22Rv1 (cell line): ENCODE data around the gene MYRIP.

Experiments
- H3K27ac ChIP-seq: fragments of 450-650 bp; 2 replicates; pipeline ENCODE4 v1.5.1; 2017
- CTCF ChIP-seq: fragments of 450-650 bp; IDR thresholded peaks from 2 replicates; pipeline ENCODE4 v1.5.1; 2017; ENCODE audit warnings: mild to moderate bottlenecking
- ZFX ChIP-seq: fragments of 450-650 bp; IDR thresholded peaks from 2 replicates; pipeline ENCODE4 v1.6.1; 2017; ENCODE audit warnings: antibody characterized with exemption, borderline replicate concordance

MYRIP gene

GRCh38 chr3:39907981-39908380, 98.6 kb downstream of the MYRIP start:
- TF ChIP-seq CTCF (no peak), ZFX (no peak)

GRCh38 chr3:39910135-39910534, 100.7 kb downstream of the MYRIP start:
- TF ChIP-seq CTCF (no peak), ZFX (no peak)
- H3K27ac ChIP-seq: no peak overlapping the region

More at GRCh38 chr3:39907981-39908380, 98.6 kb downstream of the MYRIP start:
- no peak overlapping the region for H3K27ac ChIP-seq

- TF ChIP-seq CTCF (no peak), ZFX (no peak)
- peak overlapping the region; percentile 33; the same call in 1 of the 2 replicates for H3K27ac ChIP-seq
These were observed 101.5 kb downstream of the MYRIP start for GRCh38 chr3:39910826-39911464.

GRCh38 chr3:39911465-39912309, 102.3 kb downstream of the MYRIP start:
- TF ChIP-seq CTCF: no peak
- peak overlapping the region; percentile 33; the same call in 1 of the 2 replicates for H3K27ac ChIP-seq

- TF ChIP-seq ZFX: no peak
- TF ChIP-seq CTCF: no peak
- no peak overlapping the region for H3K27ac ChIP-seq
These were observed 105.6 kb downstream of the MYRIP start for GRCh38 chr3:39915027-39915426.

- no peak for TF ChIP-seq CTCF
- no peak for TF ChIP-seq ZFX
- no peak overlapping the region for H3K27ac ChIP-seq
These were observed 107.8 kb downstream of the MYRIP start for GRCh38 chr3:39917065-39917773.

GRCh38 chr3:39919281-39919680, 109.9 kb downstream of the MYRIP start:
- TF ChIP-seq CTCF (no peak), ZFX (no peak)
- H3K27ac ChIP-seq: no peak overlapping the region
